Stimulated activated CD4-positive, alpha-beta T cell treated with anti-CD3 and anti-CD28 coated beads, Interleukin-4, amount 100 ng/mL, for 24 hours (primary cell): ENCODE results near the gene MGAT4C.
"Not testable (repeated sequence)": the region's sequence is repeated elsewhere in the genome, so short reads cannot be mapped to it uniquely, and the experiment has no call there.

ENCODE experiments used
- DNase-seq: peaks from one replicate; pipeline ENCODE4 v3.0.0-alpha.2; 2020

Gene MGAT4C

GRCh38 chr12:86256163-86256562 is at the start of gene MGAT4C:
TSS of gene MGAT4C (minus strand) at chr12:86256391.
- DNase-seq, result no peak

GRCh38 chr12:86296396-86296795 is 40.2 kb upstream of the MGAT4C start:
- DNase-seq, result not testable (repeated sequence)

- DNase-seq, result no peak
Observed at GRCh38 chr12:86293682-86294240, 37.6 kb upstream of the MGAT4C start.

- no peak for DNase-seq
Observed at GRCh38 chr12:86292480-86292879, 36.3 kb upstream of the MGAT4C start.

GRCh38 chr12:86290615-86291014 is 34.4 kb upstream of the MGAT4C start:
- DNase-seq, result no peak

- DNase-seq, result no peak
Observed at GRCh38 chr12:86286119-86286518, 29.9 kb upstream of the MGAT4C start.

- no peak for DNase-seq
Observed at GRCh38 chr12:86283620-86284019, 27.4 kb upstream of the MGAT4C start.

GRCh38 chr12:86275356-86275755 is 19.2 kb upstream of the MGAT4C start:
- no peak for DNase-seq

GRCh38 chr12:86265329-86265695 is 9.1 kb upstream of the MGAT4C start:
- no peak for DNase-seq

- no peak for DNase-seq
Observed at GRCh38 chr12:86264451-86265328, 8.5 kb upstream of the MGAT4C start.

- no peak for DNase-seq
Observed at GRCh38 chr12:86261578-86261977, 5.4 kb upstream of the MGAT4C start.

GRCh38 chr12:86261142-86261541 is 5.0 kb upstream of the MGAT4C start:
- no peak for DNase-seq

GRCh38 chr12:86260183-86260582 is 4.0 kb upstream of the MGAT4C start:
- DNase-seq, result no peak

- no peak for DNase-seq
Observed at GRCh38 chr12:86257134-86257533, 943 bp upstream of the MGAT4C start.

- no peak for DNase-seq
Observed at GRCh38 chr12:86254399-86255107, 1.6 kb downstream of the MGAT4C start.

GRCh38 chr12:86249851-86250250 is 6.3 kb downstream of the MGAT4C start:
- no peak for DNase-seq

- no peak for DNase-seq
Observed at GRCh38 chr12:86249276-86249675, 6.9 kb downstream of the MGAT4C start.

- no peak for DNase-seq
Observed at GRCh38 chr12:86247871-86248270, 8.3 kb downstream of the MGAT4C start.

- DNase-seq, result no peak
Observed at GRCh38 chr12:86241600-86241999, 14.6 kb downstream of the MGAT4C start.

- DNase-seq, result no peak
Observed at GRCh38 chr12:86234316-86234855, 21.8 kb downstream of the MGAT4C start.

- DNase-seq, result no peak
Observed at GRCh38 chr12:86233126-86233525, 23.1 kb downstream of the MGAT4C start.

- DNase-seq, result no peak
Observed at GRCh38 chr12:86230516-86231146, 25.6 kb downstream of the MGAT4C start.

- DNase-seq, result no peak
Observed at GRCh38 chr12:86229772-86230171, 26.4 kb downstream of the MGAT4C start.
